Measurements from ENCODE around the gene C19orf47.

GRCh38 chr19:40312533-40312932, 35.7 kb downstream of the C19orf47 start:
- no peak for TF ChIP-seq POLR2AphosphoS5 (IDR thresholded peaks at IDR 0.05; ENCODE audit: borderline replicate concordance, low read depth, low read length)
- TF ChIP-seq EZH2 (IDR thresholded peaks at IDR 0.05) = no peak
